ENCODE results near the gene DOCK1.

DNA sequence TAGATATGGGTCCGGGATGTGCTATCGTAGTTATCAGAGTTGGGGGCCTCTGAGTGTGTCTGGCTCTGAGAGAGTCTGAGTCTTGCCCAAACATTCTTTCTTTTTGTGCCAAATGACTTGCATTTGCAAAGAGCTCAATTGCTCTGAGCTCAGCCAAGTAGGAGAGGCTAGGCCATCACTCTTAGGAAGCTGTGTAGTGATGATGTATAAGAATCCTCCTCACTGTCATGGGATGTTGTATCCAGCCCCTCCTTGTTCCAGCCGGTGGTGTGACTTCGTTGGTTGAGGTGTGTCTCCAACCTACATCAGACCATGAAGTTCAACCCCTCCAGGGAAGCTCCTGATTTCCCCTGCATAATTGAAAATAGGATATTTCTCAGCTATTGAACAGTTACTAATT is 546.4 kb downstream of the DOCK1 start:
- TF ChIP-seq, protein P1, sequence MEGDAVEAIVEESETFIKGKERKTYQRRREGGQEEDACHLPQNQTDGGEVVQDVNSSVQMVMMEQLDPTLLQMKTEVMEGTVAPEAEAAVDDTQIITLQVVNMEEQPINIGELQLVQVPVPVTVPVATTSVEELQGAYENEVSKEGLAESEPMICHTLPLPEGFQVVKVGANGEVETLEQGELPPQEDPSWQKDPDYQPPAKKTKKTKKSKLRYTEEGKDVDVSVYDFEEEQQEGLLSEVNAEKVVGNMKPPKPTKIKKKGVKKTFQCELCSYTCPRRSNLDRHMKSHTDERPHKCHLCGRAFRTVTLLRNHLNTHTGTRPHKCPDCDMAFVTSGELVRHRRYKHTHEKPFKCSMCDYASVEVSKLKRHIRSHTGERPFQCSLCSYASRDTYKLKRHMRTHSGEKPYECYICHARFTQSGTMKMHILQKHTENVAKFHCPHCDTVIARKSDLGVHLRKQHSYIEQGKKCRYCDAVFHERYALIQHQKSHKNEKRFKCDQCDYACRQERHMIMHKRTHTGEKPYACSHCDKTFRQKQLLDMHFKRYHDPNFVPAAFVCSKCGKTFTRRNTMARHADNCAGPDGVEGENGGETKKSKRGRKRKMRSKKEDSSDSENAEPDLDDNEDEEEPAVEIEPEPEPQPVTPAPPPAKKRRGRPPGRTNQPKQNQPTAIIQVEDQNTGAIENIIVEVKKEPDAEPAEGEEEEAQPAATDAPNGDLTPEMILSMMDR (IDR thresholded peaks at IDR 0.05; ENCODE audit: low read depth, low read length): no peak
- no peak for TF ChIP-seq POLR2A (IDR thresholded peaks at IDR 0.05; ENCODE audit: extremely low read depth, insufficient read length)
- TF ChIP-seq, protein P2, sequence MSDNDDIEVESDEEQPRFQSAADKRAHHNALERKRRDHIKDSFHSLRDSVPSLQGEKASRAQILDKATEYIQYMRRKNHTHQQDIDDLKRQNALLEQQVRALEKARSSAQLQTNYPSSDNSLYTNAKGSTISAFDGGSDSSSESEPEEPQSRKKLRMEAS (IDR thresholded peaks at IDR 0.05; ENCODE audit: low read depth, low read length): no peak

Measured in NB4 (cell line).